DLD1 (cell line): ENCODE data around the gene SOX18.

Experiments used
- in situ Hi-C: cut with HindIII; loops from 2 replicates; pipeline ENCODE4 v1.10.0; 2017; ENCODE audit warnings: low sequenced_read_pairs

SOX18 gene

GRCh38 chr20:64039293-64040160 is 9.9 kb downstream of the SOX18 start:
- in situ Hi-C loops, result no loop called here

DNA sequence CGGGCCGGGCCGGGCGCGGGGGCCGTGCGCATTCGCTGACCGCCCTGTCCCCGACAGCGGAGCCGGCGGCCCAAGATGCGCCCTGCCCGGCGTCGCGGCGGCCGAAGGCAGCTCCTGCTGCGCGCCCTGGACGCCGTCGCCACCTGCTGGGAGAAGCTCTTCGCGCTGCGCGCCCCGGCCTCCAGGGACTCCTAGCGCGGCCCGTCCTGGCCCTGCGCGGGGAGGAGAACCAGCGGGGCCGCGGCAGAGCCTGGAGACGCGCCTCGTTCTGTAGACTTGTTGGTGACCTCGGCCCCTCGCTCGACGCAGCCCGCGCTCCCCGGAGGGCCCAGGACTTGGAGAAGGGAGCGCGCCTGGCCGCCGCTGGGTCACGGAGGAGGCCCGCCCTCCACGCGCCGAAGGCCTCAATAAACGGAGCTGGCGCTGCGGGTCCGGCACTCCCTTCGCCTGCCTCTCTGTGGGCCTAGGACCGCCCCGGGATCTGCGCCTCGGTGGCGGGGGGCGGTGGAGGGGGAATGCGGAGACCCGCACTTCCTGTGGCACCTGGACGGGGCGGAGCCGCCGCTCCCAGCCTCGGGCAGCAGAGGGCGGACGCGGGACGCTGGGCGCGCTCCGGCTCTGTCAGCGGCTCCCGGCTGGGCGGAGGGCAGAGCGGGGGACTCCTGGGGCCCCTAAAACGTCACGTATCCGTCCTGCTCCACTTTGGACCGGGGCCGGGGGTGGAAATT is 10.7 kb downstream of the SOX18 start:
- in situ Hi-C loops, result no loop called here

GRCh38 chr20:64038224-64038564 is 11.2 kb downstream of the SOX18 start:
- in situ Hi-C loops, result no loop called here

DNA sequence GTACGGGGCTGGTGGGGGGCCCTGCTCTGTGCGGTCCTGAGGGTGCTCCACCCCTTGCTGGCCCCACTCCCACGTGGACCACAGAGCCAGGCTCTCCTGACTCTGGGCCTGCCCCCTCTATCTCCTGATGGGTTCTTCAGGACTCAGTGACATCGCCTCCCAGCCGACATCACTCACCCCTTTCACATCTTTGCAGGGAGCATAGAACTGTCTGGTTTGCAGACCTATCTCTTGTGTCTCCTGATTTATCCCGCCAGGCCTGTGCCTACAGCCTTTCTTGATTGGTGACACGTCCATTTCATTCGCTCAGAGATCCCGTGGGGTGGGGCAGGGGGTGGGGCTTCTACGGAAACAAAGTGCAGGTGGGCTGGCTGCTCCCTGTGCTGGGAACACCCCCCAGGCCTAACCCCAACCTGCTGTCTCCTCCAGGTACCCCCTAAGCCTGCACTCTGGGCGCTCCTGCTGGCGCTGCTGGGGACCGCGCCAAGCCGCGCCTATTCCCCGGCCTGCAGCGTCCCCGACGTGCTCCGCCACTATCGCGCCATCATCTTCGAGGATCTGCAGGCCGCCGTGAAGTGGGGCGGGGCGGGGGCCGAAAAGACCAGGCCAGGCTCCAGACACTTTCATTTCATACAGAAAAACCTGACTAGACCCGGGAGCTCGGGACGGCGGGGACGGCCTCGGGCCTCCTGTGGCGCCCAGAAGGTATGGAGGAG is 11.8 kb downstream of the SOX18 start:
- in situ Hi-C loops, result no loop called here

DNA sequence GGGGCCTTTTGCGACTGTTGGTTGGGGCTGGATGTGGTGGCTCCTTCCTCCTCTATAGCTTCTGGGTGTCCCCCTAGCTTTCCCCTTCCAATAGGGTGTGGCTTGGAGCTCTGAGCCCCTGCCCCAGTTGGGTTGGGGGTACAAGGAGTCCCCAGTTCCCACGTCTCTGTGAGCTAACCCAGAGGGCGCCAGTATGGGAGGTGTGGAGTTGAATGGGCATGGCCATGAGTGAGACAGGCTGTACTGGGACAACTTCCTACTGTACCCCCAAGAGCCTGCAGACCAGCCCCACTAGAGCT is 12.3 kb downstream of the SOX18 start:
- in situ Hi-C loops, result no loop called here

GRCh38 chr20:64036346-64037198 is 12.9 kb downstream of the SOX18 start:
- in situ Hi-C loops, result no loop called here

- in situ Hi-C loops, result no loop called here
Observed at GRCh38 chr20:64035933-64036345, 13.5 kb downstream of the SOX18 start, which contains the start of gene C20orf204. Gene C20orf204, plus strand, starts transcription at chr20:64036182. Its CDS starts 142 bp downstream, at chr20:64036324.

GRCh38 chr20:64035066-64035932 is 14.1 kb downstream of the SOX18 start:
- in situ Hi-C loops, result no loop called here

DNA sequence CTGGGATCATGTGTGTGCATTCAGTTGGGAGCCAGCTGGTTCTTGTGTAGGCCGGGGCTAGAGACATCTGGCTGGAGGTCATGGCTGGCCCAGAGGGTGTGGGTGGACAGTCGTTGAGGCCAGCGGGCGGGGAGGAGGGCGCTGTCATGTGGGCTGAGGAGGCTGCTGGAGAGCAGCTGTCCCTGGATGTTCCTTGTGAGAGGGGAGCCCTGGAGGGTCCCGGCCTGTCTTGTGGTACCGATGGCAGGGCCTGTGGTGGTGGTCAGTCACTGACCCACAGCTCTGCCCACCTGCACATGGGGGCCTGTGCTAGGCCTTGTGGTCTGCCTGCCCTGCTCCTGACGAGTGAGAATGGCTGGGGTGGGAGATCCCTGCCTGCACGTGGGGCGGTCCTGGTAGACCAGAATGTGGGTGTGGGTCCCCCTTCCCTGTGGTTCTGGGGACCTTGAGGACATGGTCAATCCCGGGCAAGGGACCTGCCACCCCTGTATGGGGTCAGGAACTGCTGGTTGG is 15.4 kb downstream of the SOX18 start:
- in situ Hi-C loops, result no loop called here

- in situ Hi-C loops, result no loop called here
Observed at GRCh38 chr20:64032706-64033624, 16.5 kb downstream of the SOX18 start.

DNA sequence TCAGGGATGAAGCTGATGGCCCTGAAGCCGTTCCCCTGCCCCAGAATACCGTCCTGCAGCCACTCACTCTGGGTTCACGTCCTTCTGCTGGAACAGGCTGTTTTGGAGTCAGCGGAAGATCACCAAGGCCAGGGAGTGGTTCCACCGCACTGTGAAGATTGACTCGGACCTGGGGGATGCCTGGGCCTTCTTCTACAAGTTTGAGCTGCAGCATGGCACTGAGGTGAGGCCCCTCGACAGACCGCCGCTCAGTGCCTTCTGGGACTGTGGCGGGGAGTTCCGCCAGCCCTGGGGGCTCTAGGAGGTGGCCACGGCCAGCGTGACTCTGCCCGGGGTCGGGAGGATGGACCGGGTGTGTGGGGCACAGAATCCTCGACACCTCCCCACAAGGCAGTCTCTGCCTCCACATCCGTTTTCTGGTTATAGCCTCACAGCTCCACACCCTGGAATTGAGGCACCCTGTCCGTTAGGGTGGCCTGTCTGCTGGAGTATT is 17.6 kb downstream of the SOX18 start:
- in situ Hi-C loops, result no loop called here

- in situ Hi-C loops, result no loop called here
Observed at GRCh38 chr20:64030371-64031134, 18.9 kb downstream of the SOX18 start.

- in situ Hi-C loops, result no loop called here
Observed at GRCh38 chr20:64029293-64030117, 19.9 kb downstream of the SOX18 start.

DNA sequence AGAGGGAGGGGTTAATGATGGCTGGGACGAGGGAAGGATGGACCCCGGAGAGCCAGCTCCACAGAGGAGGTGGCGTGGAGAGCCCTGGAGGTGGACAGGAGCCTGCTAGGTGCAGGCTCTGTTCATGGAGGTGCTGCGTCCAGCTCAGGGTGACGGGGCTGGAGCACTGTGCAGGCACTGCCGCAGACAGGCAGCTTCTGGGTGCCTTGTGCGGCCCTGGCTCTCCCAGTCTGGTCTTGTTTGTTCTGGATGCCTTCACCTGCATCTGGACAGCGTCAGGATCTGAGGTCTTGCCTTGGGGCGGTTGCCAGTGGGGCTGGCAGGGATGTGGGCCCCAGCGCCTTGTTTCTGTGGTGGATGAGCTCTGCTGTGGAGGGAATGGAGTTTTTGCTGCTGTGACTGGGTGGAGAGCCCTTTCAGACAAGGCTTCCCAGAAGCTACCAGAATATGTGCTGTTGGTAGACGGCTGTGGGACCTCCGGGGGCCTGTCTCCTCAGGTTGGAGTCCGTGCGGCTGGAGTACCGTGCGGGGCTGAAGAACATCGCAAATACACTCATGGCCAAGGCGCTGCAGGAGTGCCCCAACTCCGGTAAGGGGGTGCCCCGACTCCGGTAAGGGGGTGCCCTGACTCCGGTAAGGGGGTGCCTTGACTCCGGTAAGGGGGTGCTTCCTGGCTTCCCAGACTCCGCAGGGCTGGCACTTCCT is 21.3 kb downstream of the SOX18 start:
- in situ Hi-C loops, result no loop called here

DNA sequence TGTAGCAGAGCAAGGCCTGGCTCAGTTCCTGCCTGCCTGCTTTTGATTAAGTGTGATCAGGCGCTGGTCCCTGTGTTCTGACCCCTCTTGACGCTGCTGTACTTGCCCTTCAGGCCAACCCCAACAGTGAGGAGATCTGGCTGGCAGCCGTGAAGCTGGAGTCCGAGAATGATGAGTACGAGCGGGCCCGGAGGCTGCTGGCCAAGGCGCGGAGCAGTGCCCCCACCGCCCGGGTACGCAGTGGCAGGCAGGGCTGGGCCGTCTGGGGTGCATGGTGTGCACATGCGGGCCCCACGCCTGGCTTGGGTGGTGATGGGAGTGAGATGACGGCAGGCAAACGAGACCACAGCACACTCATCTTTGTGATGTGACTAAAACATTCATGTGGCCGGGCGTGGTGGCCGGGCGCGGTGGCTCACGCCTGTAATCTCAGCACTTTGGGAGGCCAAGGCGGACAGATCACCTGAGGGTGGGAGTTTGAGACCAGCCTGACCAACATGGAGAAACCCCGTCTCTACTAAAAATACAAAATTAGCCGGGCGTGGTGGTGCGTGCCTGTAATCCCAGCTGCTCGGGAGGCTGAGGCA is 23.5 kb downstream of the SOX18 start:
- in situ Hi-C loops, result no loop called here
